NCI-H187 treated with DMSO at 0.1 percent for 48 hours (cell line): ENCODE measurements around the gene TRIAP1.
"Not testable (repeated sequence)": the region's sequence is repeated elsewhere in the genome, so short reads cannot be mapped to it uniquely, and the experiment has no call there.

Experiments used
- DNase-seq: peaks from one replicate; lab custom pipeline; 2025; lab: John Stamatoyannopoulos, UW

TRIAP1 gene

DNA sequence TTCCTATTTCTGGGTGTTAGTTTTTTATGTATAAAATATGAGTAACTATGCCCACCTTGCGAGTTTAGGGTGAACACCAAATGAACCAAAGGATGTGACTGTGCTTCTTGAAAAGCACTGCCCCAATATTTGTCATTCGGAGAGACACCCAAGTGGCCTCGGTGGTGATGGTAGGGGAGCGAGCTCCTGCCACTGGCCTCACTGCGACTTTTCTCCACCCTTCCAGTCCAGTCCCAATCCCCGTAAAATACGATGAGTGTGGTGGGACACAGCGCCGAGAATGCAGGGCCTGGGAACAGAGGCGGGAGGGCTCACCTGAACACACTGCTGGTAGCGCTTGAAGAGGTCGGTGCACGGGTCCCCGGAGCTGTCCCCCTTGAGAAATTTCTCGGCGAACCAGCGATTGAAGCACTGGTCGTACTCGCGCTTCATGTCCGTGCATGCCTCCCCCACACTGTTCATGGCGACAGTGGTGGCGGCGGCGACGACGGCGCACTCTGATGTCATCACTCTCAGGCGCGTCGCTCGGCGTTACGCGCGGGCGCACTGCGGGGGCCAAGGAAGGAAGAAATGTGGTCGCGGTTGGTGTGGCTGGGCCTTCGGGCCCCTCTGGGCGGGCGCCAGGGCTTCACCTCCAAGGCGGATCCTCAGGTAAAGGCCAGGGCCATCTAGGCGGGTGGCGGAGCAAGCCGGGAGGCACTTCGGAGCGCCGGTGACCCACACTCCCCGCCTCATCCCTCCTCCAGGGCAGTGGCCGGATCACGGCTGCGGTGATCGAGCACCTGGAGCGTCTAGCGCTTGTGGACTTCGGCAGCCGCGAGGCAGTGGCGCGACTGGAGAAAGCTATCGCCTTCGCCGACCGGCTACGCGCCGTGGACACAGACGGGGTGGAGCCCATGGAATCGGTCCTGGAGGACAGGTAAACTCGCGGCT, at the start of gene TRIAP1, which contains the start of gene GATC:
TRIAP1 (minus strand) TSS at position 474 of the 933 bp plus-strand sequence; CDS start at position 462, 12 bp downstream.
GATC (plus strand) TSS at position 534 of the 933 bp plus-strand sequence; CDS start at position 571, 37 bp downstream.
- no peak for DNase-seq

DNA sequence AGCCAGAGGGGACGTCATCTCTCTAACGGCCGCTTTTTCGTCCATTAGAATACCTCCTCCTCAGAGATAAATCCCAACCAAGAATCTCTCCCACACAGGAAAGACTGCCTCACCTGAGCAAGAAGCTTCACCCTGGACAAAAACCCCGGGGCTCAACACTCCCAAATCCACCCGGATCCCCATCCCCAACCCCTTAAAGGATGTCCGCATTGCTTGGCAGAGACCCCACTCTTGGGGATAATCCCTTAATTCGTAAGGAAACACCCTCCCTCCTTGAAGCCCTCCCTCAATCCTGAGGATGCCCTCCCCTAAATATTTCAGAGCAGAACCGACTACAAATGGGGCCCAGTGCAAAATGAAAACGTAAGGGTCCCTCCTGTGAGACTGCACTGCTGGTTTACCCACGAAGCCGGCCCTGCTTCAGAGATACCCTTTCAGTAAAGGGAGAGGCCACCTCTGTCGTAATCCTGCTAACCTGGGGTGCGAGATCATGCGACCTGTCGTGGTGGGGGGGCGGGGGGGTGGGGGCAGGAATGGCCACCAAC, 49.1 kb upstream of the TRIAP1 start:
- no peak for DNase-seq

DNA sequence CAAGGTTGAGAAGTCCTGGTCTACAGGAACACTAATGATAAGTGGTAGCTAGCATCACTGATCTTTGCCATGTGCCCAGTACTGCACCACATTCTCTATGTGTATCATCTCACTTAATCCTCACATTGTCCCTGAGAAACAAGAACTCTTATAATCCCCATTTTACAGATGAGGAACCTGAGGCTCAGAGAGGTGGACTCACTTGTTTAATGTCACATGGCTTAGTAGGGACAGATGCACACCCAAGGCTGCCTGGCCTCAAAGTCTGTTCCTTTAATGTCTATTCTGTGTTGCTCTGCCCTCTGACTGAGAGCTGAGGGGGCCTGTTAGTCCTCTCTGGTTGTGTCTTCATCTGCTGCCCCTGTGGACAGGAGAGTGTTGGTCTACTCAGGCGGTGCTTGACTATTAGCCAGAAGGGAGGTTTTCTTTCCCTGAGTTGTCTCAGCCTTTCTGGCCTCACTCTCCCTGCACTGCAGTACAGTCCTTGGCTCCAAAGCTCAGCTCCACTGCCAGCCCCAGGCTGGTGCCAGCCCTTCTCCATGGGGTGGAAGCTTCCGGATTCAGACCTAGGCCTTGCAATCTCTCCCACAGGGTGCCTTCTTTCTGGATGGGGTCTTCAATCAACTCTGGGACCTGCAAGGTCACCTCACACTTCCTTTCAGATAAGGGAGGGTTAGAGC, 44.8 kb upstream of the TRIAP1 start:
- no peak for DNase-seq

DNA sequence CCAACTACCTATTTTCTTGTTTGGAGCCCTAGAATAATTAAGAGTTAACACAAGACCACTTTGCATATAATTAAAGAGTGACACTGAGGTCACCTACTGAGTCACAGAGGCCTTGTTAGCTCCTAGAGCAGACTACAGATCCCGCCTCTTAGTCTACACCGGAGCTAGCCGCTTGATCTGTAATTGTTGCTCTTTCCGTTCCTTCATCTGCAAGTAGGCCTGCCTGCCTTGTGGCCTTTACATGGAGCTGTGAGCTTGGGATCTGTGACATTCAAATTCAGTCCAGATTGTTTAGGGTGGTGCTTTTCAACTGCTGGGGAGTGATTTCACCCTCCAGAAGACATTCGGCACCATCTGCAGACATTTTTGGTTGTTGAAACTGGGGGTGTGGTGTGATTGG, 44.1 kb upstream of the TRIAP1 start:
- DNase-seq = no peak

DNA sequence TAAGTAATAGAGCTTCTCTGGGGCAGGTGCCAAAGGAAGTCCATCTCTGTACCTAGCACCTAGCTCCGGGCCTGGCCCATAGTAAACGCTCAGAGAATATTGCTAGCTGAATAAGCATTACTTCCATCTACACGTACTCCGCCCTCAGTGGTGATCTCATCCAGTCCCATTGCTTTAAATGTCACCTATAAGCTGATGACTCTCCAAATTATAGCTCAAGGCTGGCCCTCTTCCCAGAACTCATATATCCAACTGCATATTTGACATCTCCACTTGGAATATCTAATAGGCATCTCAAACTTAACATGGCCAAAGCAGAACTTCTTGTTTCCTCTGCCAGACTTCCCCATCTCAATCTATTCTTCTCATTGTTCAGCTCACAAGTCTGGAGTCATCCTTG, 42.8 kb upstream of the TRIAP1 start:
- DNase-seq = no peak

DNA sequence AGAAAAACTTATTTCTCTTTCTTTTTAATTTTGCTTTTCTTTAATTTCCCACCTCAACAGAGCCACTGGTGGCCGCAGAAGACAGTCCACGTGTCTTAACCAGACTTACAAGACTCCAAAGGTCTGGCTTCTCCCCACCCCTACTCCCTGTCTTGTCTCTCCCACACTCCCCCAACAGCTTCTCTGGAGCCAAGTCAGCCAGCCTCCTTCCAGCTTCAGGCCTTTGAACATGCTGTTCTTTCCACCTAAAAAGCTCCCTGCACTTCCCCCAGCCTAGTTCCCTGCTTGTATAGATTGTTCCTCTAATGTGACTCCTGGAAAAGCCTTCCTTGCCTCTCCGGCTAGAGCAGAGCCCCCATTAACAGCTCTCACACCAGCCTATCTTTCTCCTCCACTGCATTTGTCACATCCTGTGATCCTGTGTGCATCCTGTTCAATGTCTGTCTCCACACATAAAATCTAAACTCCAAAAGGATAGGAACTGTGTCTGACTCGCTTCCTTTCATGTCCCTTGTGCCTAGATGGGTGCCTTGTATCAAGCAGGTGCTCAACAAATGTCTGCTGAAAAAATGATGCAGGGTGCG, 42.0 kb upstream of the TRIAP1 start:
- no peak for DNase-seq

DNA sequence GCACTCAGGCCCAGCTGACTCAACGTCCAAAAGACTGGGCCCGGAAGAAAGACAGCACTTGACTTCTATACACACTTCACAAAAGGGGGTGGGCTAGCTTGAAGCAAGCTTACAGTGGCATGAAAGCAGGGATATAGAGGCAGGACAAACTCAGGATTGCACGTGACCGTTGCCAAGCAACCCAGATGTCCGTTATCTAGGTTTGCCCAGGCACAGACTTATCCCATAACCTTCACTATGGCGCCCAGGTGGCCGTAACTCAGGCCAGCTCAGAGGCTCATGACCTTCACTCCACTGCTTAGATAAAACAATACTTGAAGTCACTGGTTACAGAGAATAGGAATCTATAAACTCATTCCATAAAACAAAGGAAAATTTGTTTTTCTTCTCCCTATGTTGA, 41.4 kb upstream of the TRIAP1 start:
- DNase-seq = not testable (repeated sequence)

DNA sequence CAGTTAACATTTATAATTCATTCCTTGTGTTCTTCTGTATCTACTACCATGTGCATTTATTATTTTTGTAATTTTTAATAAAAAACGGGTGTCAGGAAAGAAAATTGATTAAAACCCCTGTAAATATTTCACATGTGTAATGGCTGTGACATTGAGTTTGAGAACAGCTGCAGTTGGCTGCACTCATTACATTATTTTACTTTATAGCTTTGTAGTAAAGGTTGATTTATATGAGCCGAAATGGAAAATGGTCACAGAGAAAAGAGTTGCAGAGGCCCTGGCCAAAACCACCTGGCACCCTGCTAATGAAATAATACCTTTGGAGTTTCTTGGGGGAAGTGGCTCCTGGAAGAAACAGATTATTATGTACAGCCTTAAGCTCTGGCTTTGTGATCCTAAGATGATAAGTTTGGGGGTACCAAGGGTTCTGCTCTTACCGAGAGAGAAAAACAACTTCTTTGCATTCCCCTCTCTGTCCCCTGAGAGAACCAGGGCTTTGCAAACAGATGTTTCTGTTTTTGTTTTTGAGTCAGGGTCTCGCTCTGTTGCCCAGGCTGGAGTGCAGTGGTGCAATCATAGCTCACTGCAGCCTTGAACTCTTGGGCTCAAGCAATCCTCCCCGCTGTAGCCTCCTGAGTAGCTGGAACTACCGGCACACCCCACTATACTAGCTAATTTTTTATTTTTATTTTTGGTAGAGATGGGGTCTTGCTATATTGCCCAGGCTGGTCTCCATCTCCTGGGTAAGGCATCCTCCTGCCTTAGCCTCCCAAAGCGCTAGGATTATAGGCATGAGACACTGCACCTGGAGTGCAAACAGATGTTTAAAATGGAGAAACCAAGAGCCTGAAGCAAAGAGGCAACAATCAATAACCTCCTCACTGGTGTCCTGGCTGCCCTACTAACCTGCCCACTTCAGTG, 40.0 kb upstream of the TRIAP1 start:
- DNase-seq = no peak

DNA sequence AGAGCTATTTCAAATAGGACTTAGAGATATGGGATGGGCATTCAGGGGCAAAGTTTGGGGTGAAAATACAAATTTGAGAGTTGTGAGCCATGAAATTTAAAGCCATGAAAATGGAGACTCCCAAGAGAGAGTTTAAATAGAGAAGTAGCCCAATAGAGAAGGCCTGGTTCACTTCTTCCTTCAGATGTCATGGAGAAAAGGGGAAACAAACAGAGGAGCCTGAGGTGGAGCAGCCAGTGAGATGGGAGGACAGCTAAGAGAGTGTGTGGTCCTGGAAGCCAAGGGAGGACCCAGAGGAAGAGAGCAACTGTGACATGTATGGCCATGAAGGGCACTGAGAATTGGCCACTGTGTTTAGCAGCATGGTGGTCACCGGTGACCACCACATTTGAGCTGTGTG, 37.4 kb upstream of the TRIAP1 start:
- no peak for DNase-seq

DNA sequence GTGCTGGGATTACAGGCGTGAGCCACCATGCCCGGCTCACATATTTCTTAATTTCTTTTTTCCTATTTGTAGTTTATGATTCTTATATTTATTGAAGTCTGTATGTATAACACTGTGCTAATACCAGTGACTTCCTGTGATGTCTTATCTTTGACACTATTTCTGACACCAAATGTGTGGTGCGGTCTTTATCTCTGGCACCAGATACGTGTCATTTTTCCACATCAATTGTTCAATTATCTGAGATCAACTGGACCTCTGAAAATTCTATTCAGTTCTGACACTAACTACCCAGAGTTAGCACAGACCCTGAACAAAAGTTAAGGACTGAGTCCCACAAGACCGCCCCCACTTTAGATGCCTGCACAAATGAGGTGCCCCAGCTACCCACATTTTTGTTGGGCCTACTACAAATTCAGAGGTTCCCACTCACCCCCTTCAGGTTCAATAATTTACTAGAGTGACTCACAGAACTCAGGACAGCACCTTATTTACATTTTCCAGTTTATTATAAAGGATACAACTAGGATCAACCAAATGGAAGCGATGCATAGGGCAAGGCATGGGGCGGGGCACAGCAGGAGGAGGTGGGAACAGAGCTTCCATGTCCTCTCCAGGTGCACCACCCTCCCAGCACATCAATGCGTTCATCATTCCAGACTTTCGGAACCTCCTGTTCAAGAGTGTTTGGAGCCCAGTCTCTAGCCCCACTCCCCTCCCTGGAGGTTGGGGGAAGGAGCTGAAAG, 35.0 kb upstream of the TRIAP1 start:
- DNase-seq = no peak

DNA sequence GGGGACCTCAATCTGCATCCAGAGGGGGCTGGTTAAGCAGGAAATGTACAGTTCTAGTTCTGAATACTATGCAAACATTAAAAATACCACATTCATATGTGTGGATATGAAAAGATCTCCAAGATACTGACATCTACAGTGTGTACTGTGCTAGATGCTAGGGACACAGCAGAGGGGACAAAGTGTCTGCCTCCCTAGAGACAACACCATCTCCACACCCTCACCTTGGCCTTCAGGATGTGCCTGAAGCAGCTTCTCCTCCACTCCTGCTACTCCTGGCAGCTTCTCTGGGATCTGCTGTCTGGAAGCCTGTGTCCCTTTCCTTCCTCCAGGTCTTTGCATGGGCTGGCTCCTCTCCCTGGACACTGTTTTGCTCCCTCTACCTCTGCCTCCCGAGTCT, 34.0 kb upstream of the TRIAP1 start:
- no peak for DNase-seq

DNA sequence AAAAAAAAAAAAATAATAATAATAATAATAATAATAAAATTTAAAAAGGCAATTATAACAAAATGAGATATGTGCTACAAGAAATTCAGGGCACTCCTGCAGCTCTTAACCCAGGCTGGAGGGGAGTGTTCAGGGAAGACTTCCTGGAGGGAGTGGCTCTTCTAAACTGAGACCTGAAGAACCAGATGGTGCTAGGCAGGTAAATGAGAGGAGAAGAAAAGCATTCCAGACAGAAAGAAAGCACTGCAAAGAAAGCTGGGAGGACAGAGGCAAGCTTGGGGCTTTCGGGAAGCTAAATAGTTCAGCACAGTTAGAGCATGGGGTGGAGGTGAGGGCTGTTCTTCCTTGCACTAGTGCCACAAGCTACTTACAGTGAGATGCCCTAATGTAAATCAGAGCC, 33.3 kb upstream of the TRIAP1 start:
- DNase-seq = no peak

DNA sequence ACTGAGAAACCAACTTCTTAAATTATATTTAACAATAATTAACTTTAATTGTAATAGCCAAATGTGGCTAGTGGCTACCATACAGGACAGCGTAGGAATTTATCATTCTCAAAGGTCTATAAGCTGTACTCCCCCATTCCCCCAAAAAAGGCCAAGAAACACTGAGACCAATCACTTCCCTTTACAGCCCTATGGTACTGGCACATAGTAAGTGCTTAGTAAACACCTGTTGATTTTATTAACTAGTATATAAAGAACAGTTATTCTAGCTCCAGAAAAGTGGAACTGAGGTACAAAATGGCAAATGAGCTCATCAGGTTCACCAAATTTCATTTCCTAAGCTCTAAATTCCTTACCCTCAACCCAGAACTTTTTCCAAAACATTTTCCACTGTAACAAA, 29.5 kb upstream of the TRIAP1 start:
- DNase-seq = no peak

DNA sequence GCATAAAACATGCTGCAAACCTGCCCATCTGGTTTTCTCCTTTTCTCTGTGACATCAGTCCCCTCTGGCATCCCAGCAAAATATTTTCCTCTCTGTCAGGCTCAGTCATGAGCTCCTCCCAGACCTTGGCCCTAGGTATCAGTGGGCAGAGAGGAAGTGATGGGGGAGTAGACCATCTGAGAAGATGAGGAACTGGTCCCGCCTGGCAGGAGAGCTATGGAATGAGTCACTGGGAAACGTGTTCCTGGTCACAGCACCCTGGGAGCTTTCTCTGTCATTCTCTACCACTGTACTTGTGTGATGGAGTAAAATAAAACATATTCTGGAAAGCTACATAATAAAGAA, 28.4 kb upstream of the TRIAP1 start:
- no peak for DNase-seq

DNA sequence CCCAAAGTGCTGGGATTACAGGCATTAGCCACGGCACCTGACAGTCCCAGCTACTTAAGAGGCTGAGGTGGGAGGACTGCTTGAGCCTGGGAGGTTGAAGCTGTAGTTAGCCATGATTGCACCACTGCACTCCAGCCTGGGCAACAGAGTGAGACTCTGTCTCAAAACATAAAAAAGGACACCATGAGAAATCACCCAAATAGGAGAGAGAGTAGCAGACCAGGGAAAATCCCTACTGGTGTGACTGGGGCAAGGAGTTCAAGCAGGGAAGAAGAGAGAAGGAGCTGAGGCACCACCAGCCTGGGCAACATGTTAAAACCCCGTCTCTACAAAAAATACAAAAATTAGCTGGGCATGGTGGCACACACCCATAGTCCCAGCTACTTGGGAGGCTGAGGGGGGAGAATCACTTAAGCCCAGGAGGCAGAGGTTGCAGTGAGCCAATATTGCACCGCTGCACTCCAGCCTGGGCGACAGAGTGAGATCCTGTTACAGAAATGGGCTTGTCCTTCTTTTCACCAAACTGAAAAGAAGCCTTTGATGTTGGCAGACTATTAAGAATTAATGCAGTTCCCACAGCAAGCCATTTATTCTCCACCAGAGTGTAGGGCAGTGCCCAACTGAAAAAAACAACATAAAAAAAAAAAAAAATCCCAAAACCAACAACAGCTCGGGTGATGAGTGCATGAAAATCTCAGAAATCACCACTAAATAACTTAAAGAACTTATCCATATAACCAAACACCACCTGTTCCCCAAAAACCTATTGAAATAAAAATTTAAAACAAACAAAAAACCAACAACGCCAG, 27.8 kb upstream of the TRIAP1 start:
- DNase-seq = no peak

DNA sequence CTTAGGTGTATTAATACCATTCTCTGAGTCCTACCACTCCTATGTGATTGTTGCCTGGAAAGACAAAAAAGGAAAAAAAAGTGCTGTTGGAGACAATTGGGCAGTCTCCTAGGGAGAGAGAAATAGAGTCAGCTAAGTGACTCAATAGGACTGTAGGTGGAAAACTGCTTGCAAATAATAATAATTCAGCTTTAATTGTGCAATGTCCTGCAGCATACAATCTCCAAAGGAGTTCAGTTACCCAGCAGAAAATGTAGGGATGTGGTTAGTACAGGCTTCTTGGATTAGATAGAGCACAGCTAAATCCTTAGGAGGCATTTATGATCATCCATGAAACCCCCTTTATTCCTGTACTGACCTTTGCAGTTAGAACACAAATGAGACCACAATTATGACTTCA, 26.3 kb upstream of the TRIAP1 start:
- DNase-seq = no peak

DNA sequence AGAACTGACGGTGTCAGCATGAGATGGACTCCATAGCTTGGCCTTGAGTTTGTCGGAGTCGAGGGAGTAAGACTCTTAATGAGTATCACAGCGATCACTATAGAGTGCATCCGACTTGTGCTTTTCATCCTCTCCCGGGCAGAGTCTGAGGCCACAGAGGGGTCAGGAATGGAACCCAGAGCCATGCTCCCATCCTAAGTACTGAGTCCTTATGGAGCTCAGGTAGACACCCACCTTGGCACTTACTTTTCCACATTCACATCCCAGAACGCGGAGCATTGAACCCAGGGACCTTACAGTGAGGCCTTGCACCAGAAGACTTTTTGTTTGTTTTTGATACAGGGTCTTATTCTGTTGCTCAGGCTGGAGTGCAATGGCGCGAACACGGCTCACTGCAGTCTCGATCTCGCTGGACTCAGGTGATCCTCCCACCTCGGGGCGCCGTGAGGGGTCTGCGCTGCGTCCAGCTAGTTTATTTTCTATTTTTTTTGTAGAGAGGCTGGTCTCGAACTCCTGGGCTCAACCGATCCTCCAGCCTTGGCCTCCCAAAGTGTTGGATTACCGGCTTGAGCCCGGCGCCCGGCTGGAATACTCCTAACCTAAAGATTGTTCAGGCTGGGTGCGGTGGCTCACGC, 24.1 kb upstream of the TRIAP1 start:
- no peak for DNase-seq

DNA sequence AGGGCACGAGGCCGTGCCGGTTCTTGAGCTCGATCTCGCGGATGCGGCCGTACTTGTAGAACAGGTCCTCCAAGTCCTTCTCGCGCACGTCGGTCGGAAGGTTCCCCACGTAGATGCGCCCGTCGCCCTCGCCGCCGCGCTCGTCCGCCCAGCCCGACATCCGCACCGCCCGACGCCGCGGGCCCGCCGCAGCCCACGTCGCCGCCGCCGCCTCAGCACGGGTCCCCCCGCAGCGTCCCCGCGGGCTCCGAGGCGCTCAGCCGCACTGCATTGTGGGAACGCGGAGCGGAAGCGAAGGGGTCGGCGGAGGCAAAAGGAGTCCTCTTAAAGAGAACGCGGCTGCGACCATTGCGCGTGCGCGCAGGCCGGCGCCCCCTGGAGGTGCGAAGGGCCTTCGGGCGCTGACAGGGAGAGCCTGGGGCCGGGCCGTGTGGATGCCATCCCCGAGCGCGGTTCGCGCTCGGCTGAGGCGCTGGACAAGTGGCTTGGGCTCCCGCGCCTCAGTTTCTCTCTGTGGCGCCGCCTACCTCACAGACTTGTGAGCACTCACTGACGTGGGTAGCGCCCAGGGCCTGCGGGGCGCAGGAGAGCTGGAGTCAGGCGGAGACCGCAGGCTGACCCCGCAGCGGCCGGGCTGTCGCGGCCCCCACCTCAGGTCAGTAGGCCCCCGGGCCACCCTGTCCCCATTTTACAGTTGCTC, 23.4 kb upstream of the TRIAP1 start, which contains the start of gene SRSF9:
SRSF9 (minus strand) TSS at position 299 of the 700 bp plus-strand sequence; CDS start at position 160, 139 bp downstream.
- peak; percentile 76 for DNase-seq
